Smooth muscle cell (in vitro differentiated cells): ENCODE results near the gene GGTLC2. TPM values are rescaled to one million over a fixed set of nuclear protein-coding genes. Genes with fewer than 3 reads are reported as not detected.
A peak's percentile ranks its signal among the peaks of the same experiment; 100 is the strongest.
"Not testable (repeated sequence)": the region's sequence is repeated elsewhere in the genome, so short reads cannot be mapped to it uniquely, and the experiment has no call there.

ENCODE experiments used
- DNase-seq: peaks from one replicate; lab custom pipeline; 2025; ENCODE audit not compliant: unreplicated experiment; lab: John Stamatoyannopoulos, UW
- H2AFZ ChIP-seq: fragments of 200-600 bp; sonication (generic); 2 replicates; pipeline ENCODE4 v1.6.0; 2016; ENCODE audit warnings: antibody characterized with exemption, low read depth, mild to moderate bottlenecking
- H3F3A ChIP-seq: fragments of 200-600 bp; sonication (generic); 2 replicates; pipeline ENCODE4 v1.6.0; 2017; ENCODE audit warnings: antibody characterized with exemption, low read depth
- H3K27ac ChIP-seq: fragments of 200-600 bp; sonication (generic); 2 replicates; pipeline ENCODE4 v1.5.1; 2016; ENCODE audit warnings: low read depth, mild to moderate bottlenecking
- H3K27me3 ChIP-seq: fragments of 200-600 bp; sonication (generic); 2 replicates; pipeline ENCODE4 v1.6.1; 2016; ENCODE audit warnings: low read depth, mild to moderate bottlenecking
- H3K36me3 ChIP-seq: fragments of 200-600 bp; sonication (generic); 2 replicates; pipeline ENCODE4 v1.5.1; 2016; ENCODE audit warnings: low read depth
- H3K4me1 ChIP-seq: fragments of 200-600 bp; sonication (generic); 2 replicates; pipeline ENCODE4 v1.5.1; 2016; ENCODE audit warnings: low read depth
- H3K4me2 ChIP-seq: fragments of 200-600 bp; sonication (generic); 2 replicates; pipeline ENCODE4 v1.6.0; 2016; ENCODE audit warnings: mild to moderate bottlenecking
- H3K4me3 ChIP-seq: fragments of 200-600 bp; sonication (generic); 2 replicates; pipeline ENCODE4 v1.5.1; 2016; ENCODE audit warnings: mild to moderate bottlenecking
- H3K79me2 ChIP-seq: fragments of 200-600 bp; sonication (generic); 2 replicates; pipeline ENCODE4 v1.6.0; 2016; ENCODE audit warnings: low read depth, mild to moderate bottlenecking
- H3K9ac ChIP-seq: fragments of 200-600 bp; sonication (generic); 2 replicates; pipeline ENCODE4 v1.6.0; 2016; ENCODE audit warnings: low read depth
- H3K9me3 ChIP-seq: fragments of 200-600 bp; sonication (generic); replicated peaks from 2 replicates; pipeline ENCODE4 v1.5.1; 2016; ENCODE audit warnings: low read depth
- H4K20me1 ChIP-seq: fragments of 200-600 bp; sonication (generic); 2 replicates; pipeline ENCODE4 v1.6.0; 2016; ENCODE audit warnings: low read depth
- CTCF ChIP-seq: fragments of 200-600 bp; sonication (generic); IDR thresholded peaks from 2 replicates; pipeline ENCODE4 v1.5.1; 2017; ENCODE audit warnings: borderline replicate concordance, mild to moderate bottlenecking, antibody characterized with exemption; ENCODE audit not compliant: insufficient read depth, poor library complexity, severe bottlenecking
- WGBS: methylation state at CpG from one replicate; pipeline ENCODE4 v1.1.7; 2016; ENCODE audit warnings: low lambda C conversion rate; 5-methylcytosine and 5-hydroxymethylcytosine counted together
- polyA plus RNA-seq: library from polyadenylated mRNA; unstranded; fragments of >200 nt; fragmentation: Nextera tagmentation; extraction: Ambion mirVana; gene quantifications from 2 replicates; pipeline ENCODE4 v1.2.1, GENCODE V29; 2016
- total RNA-seq: library from RNA; depleted of rRNA; stranded (reverse); fragments of >200 nt; gene quantifications from 2 replicates; pipeline ENCODE4 v1.2.3, GENCODE V29; 2014

GGTLC2 gene
- total and polyA plus RNA-seq, 2 experiments from 2014 or later = not detected

- H3K36me3 ChIP-seq = no peaks in the 10 kb centered on the region
- H2AFZ ChIP-seq = no peak overlapping the region
- no peak overlapping the region for H3K27ac ChIP-seq
- no peaks in the 10 kb centered on the region for H3K9me3 ChIP-seq
- WGBS = 62% methylated on average over 3 of the region's 3 CpGs
- H3K79me2 ChIP-seq = no peaks in the 10 kb centered on the region
- H4K20me1 ChIP-seq = no peaks in the 10 kb centered on the region
- H3K4me2 ChIP-seq = no peak overlapping the region
- peaks cover 8% of the 10 kb centered on the region for H3K27me3 ChIP-seq
- no peak overlapping the region for H3K9ac ChIP-seq
- no peak for DNase-seq
- TF ChIP-seq CTCF = no peak
- H3F3A ChIP-seq = no peaks in the 10 kb centered on the region
- no peak overlapping the region for H3K4me3 ChIP-seq
- no peaks in the 10 kb centered on the region for H3K4me1 ChIP-seq
Observed at GRCh38 chr22:22685586-22685985, 41.2 kb downstream of the GGTLC2 start.

- 83% methylated on average over 8 of the region's 8 CpGs for WGBS
- not testable (repeated sequence) for H4K20me1 ChIP-seq, H3K79me2 ChIP-seq, H3K9me3 ChIP-seq, H3K36me3 ChIP-seq, H3K4me1 ChIP-seq, H3K27ac ChIP-seq, H3K9ac ChIP-seq, DNase-seq, H3F3A ChIP-seq, H3K4me3 ChIP-seq, H2AFZ ChIP-seq, H3K4me2 ChIP-seq
- peaks cover 13% of the 10 kb centered on the region for H3K27me3 ChIP-seq
Observed at GRCh38 chr22:22686202-22687115, 42.0 kb downstream of the GGTLC2 start.

- DNase-seq = no peak
- WGBS = 47% methylated on average over 4 of the region's 4 CpGs
Observed at GRCh38 chr22:22687638-22688500, 43.5 kb downstream of the GGTLC2 start.

More at GRCh38 chr22:22687638-22688500, 43.5 kb downstream of the GGTLC2 start:
- H3K79me2 ChIP-seq = no peaks in the 10 kb centered on the region
- H3K27ac ChIP-seq = no peak overlapping the region
- no peaks in the 10 kb centered on the region for H3K9me3 ChIP-seq
- no peak overlapping the region for H3K4me3 ChIP-seq
- no peaks in the 10 kb centered on the region for H3F3A ChIP-seq
- peak; percentile 67 for TF ChIP-seq CTCF
- peaks cover 25% of the 10 kb centered on the region for H3K27me3 ChIP-seq
- H3K4me1 ChIP-seq = no peaks in the 10 kb centered on the region
- H4K20me1 ChIP-seq = no peaks in the 10 kb centered on the region
- no peaks in the 10 kb centered on the region for H3K36me3 ChIP-seq
- no peak overlapping the region for H3K4me2 ChIP-seq
- H2AFZ ChIP-seq = no peak overlapping the region
- no peak overlapping the region for H3K9ac ChIP-seq
